HepG2 (cell line): ENCODE data around the gene SNCAIP. TPM values are rescaled to one million over a fixed set of nuclear protein-coding genes. Genes with fewer than 3 reads are reported as not detected.

Source experiments
- ATAC-seq: fragments of 200-7000 bp; cut with Tn5 transposase; 3 replicates; pipeline ENCODE4 v1.9.1; 2020; ENCODE audit warnings: mild to moderate bottlenecking, moderate library complexity
- BruUV-seq: library from RNA; stranded (reverse); fragments of 400-500 nt; replicated peaks from 2 replicates; lab custom pipeline; 2021; lab: Mats Ljungman, UMichigan
- CTCF ChIA-PET: fragments of 300-600 bp; formaldehyde crosslinking; extraction: SDS; loops from one replicate; lab custom pipeline; 2021; ENCODE audit warnings: low total read pairs, inconsistent platforms, low intra/inter-chr PET ratio; lab: Yijun Ruan, JAX
- POLR2A ChIA-PET: fragments of 350-600 bp; sonication (Branson Sonifier 250); formaldehyde crosslinking; loops from one replicate; lab custom pipeline; 2020; ENCODE audit warnings: antibody characterized with exemption, inconsistent platforms; lab: Yijun Ruan, JAX
- DNase-seq: peaks from one replicate; pipeline ENCODE4 v3.0.0-alpha.2; 2015; ENCODE audit warnings: low spot score
- FAIRE-seq: peaks from 3 replicates; lab custom pipeline; 2011; peaks lifted over from hg19 to GRCh38; lab: Jason Lieb, UNC
- H2AFZ ChIP-seq: one replicate; pipeline ENCODE4 v1.6.1; 2011; ENCODE audit warnings: low read length, inconsistent platforms
- H3K27ac ChIP-seq: fragments of 300-600 bp; 3 replicates; pipeline ENCODE4 v1.8.0; 2011; ENCODE audit warnings: mixed run types, mild to moderate bottlenecking, mixed read lengths, low read length, inconsistent platforms; ENCODE audit not compliant: insufficient read depth; ENCODE audit errors: extremely low read length
- H3K27me3 ChIP-seq, 2 experiments: fragments of 200-600 bp in 1 of 2; 2 replicates in 1 of 2; 3 replicates in 1 of 2; pipeline versions ENCODE4 v1.6.0 to v1.8.0; 2011; ENCODE audit warnings: low read length in 2 of 2, mild to moderate bottlenecking in 2 of 2, moderate library complexity in 2 of 2, inconsistent platforms in 1 of 2; ENCODE audit not compliant: insufficient read depth in 2 of 2, control insufficient read depth in 1 of 2
- H3K36me3 ChIP-seq, 2 experiments: fragments of 200-600 bp in 1 of 2; replicated peaks in 1 of 2; 2 replicates in 1 of 2; 3 replicates in 1 of 2; pipeline versions ENCODE4 v1.5.1 to v1.8.0; 2011; ENCODE audit warnings: low read length in 2 of 2, inconsistent platforms in 1 of 2; ENCODE audit not compliant: insufficient read depth in 2 of 2, control insufficient read depth in 1 of 2
- H3K4me1 ChIP-seq: 2 replicates; pipeline ENCODE4 v1.5.1; 2012; ENCODE audit warnings: low read length, inconsistent platforms; ENCODE audit not compliant: insufficient read depth
- H3K4me2 ChIP-seq: 2 replicates; pipeline ENCODE4 v1.6.0; 2011; ENCODE audit warnings: low read depth, low read length, inconsistent platforms
- H3K4me3 ChIP-seq, 3 experiments: fragments of 200-600 bp in 1 of 3; sonication (generic), shearing (Covaris generic) in 1 of 3; replicated peaks in 1 of 3; 2 replicates each; pipeline ENCODE4 v1.5.1; 2011 to 2016; ENCODE audit warnings: low read length in 3 of 3, inconsistent platforms in 2 of 3, low read depth in 2 of 3, mild to moderate bottlenecking in 2 of 3, control low read depth in 1 of 3, mixed read lengths in 1 of 3; ENCODE audit not compliant: insufficient read depth in 1 of 3
- H3K79me2 ChIP-seq: one replicate; pipeline ENCODE4 v1.6.1; 2011; ENCODE audit warnings: low read length, inconsistent platforms; ENCODE audit not compliant: insufficient read depth
- H3K9ac ChIP-seq: 2 replicates; pipeline ENCODE4 v1.6.0; 2011; ENCODE audit warnings: mild to moderate bottlenecking, low read depth, low read length, inconsistent platforms; ENCODE audit not compliant: insufficient read depth
- H3K9me3 ChIP-seq: 2 replicates; pipeline ENCODE4 v1.5.1; 2012; ENCODE audit warnings: mild to moderate bottlenecking, low read length
- H4K20me1 ChIP-seq: 2 replicates; pipeline ENCODE4 v1.6.0; 2011; ENCODE audit warnings: inconsistent platforms, mild to moderate bottlenecking, low read length, moderate library complexity; ENCODE audit not compliant: insufficient read depth
- CBX5 ChIP-seq: sonication (generic); formaldehyde crosslinking; IDR thresholded peaks from 2 replicates; pipeline ENCODE4 v1.4.0; 2020; ENCODE audit warnings: missing genetic modification reagents, borderline replicate concordance
- HDAC6 ChIP-seq: fragments of 200-600 bp; sonication (generic); IDR thresholded peaks from 2 replicates; pipeline ENCODE4 v1.7.0; 2017; ENCODE audit warnings: mild to moderate bottlenecking, antibody characterized with exemption, low read length, low read depth
- MTF2 ChIP-seq: sonication (generic); formaldehyde crosslinking; IDR thresholded peaks from 2 replicates; pipeline ENCODE4 v1.5.0; 2020; ENCODE audit warnings: missing genetic modification reagents, borderline replicate concordance
- NR3C1 ChIP-seq: sonication (generic); formaldehyde crosslinking; IDR thresholded peaks from 2 replicates; pipeline ENCODE4 v1.4.0; 2020; ENCODE audit warnings: missing genetic modification reagents
- ZC3H13 ChIP-seq: sonication (generic); formaldehyde crosslinking; IDR thresholded peaks from 2 replicates; pipeline ENCODE4 v1.8.1; 2023; ENCODE audit warnings: mild to moderate bottlenecking, missing genetic modification reagents, moderate library complexity
- ZNF674 ChIP-seq: sonication (generic); formaldehyde crosslinking; IDR thresholded peaks from 2 replicates; pipeline ENCODE4 v1.5.0; 2020; ENCODE audit warnings: low read depth, mild to moderate bottlenecking, missing genetic modification reagents
- ZNF83 ChIP-seq: sonication (generic); formaldehyde crosslinking; IDR thresholded peaks from 2 replicates; pipeline ENCODE4 v1.4.0; 2020; ENCODE audit warnings: missing genetic modification reagents, mild to moderate bottlenecking, borderline replicate concordance
- WGBS: methylation state at CpG from one replicate; pipeline ENCODE4 v1.1.6; 2017; ENCODE audit warnings: low lambda C conversion rate; 5-methylcytosine and 5-hydroxymethylcytosine counted together
- in situ Hi-C: cut with HindIII; loops from 2 replicates; pipeline ENCODE4 v1.10.0; 2017; ENCODE audit warnings: low pct_unique_long_range_greater_than_20kb; ENCODE audit not compliant: extremely low pct_ligation_motif_present
- intact Hi-C: fragments of 100-400 bp; cut with micrococcal nuclease; formaldehyde crosslinking; loops from one replicate; pipeline ENCODE4 v1.10.0; 2022; ENCODE audit not compliant: unreplicated experiment
- polyA plus RNA-seq, 8 experiments: library from polyadenylated mRNA; depleted of rRNA in 3 of 8; stranded (reverse) in 7 of 8; unstranded in 1 of 8; fragments of >200 nt; fragmentation: Illumina TruSeq in 4 of 8; extraction: Trizol in 4 of 8; gene quantifications; 2 replicates each; pipeline versions ENCODE4 v1.2.1 to v1.2.3, GENCODE V29; 2011 to 2016; ENCODE audit warnings: low read depth in 4 of 8, missing spikeins in 1 of 8, mixed read lengths in 1 of 8; ENCODE audit not compliant: insufficient read depth in 1 of 8
- total RNA-seq, 5 experiments: library from RNA; depleted of rRNA; stranded (reverse); fragments of >200 nt; fragmentation: Illumina TruSeq; extraction: Trizol; gene quantifications; 2 replicates each; pipeline ENCODE4 v1.2.3, GENCODE V29; 2016; ENCODE audit warnings: low read depth in 1 of 5
- TF ChIP-seq, protein P1 (sequence below): sonication (generic); formaldehyde crosslinking; IDR thresholded peaks from 2 replicates; pipeline ENCODE4 v1.5.1; 2020; ENCODE audit warnings: mild to moderate bottlenecking, missing genetic modification reagents, borderline replicate concordance
- TF ChIP-seq, protein P2 (sequence below): IDR thresholded peaks from 2 replicates; pipeline ENCODE4 v1.6.1; 2016; ENCODE audit warnings: low read depth, missing genetic modification reagents, missing compliant biosample characterization

SNCAIP gene
- total and polyA plus RNA-seq, 2 of the 13 experiments (the other 11 are each of a cell fraction or from before 2014, with no cell fraction given) = not detected

DNA sequence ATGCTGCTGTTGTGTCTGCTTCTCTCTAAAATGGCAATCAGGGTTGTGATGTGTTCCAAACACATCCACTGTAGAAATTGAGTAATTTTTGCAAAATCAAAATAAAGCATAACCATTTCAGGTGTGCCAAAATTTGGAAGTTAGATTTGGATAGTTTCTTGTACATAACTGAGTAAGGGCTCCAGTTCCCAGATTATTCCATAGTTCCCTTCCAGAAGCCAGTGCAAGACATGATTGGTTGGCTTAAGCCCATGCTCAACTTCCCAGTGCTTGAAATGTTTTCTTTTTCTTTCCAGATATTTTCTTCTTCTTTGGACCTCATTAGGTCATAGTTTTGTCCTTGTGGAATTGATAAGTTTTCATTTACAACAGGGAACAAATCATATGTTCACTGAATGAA lies 64.2 kb downstream of the SNCAIP start (continued):
- TF ChIP-seq, protein P1, sequence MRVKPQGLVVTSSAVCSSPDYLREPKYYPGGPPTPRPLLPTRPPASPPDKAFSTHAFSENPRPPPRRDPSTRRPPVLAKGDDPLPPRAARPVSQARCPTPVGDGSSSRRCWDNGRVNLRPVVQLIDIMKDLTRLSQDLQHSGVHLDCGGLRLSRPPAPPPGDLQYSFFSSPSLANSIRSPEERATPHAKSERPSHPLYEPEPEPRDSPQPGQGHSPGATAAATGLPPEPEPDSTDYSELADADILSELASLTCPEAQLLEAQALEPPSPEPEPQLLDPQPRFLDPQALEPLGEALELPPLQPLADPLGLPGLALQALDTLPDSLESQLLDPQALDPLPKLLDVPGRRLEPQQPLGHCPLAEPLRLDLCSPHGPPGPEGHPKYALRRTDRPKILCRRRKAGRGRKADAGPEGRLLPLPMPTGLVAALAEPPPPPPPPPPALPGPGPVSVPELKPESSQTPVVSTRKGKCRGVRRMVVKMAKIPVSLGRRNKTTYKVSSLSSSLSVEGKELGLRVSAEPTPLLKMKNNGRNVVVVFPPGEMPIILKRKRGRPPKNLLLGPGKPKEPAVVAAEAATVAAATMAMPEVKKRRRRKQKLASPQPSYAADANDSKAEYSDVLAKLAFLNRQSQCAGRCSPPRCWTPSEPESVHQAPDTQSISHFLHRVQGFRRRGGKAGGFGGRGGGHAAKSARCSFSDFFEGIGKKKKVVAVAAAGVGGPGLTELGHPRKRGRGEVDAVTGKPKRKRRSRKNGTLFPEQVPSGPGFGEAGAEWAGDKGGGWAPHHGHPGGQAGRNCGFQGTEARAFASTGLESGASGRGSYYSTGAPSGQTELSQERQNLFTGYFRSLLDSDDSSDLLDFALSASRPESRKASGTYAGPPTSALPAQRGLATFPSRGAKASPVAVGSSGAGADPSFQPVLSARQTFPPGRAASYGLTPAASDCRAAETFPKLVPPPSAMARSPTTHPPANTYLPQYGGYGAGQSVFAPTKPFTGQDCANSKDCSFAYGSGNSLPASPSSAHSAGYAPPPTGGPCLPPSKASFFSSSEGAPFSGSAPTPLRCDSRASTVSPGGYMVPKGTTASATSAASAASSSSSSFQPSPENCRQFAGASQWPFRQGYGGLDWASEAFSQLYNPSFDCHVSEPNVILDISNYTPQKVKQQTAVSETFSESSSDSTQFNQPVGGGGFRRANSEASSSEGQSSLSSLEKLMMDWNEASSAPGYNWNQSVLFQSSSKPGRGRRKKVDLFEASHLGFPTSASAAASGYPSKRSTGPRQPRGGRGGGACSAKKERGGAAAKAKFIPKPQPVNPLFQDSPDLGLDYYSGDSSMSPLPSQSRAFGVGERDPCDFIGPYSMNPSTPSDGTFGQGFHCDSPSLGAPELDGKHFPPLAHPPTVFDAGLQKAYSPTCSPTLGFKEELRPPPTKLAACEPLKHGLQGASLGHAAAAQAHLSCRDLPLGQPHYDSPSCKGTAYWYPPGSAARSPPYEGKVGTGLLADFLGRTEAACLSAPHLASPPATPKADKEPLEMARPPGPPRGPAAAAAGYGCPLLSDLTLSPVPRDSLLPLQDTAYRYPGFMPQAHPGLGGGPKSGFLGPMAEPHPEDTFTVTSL (CRISPR knock-in tag) = no peak
- TF ChIP-seq ZC3H13 (CRISPR knock-in tag) = no peak

DNA sequence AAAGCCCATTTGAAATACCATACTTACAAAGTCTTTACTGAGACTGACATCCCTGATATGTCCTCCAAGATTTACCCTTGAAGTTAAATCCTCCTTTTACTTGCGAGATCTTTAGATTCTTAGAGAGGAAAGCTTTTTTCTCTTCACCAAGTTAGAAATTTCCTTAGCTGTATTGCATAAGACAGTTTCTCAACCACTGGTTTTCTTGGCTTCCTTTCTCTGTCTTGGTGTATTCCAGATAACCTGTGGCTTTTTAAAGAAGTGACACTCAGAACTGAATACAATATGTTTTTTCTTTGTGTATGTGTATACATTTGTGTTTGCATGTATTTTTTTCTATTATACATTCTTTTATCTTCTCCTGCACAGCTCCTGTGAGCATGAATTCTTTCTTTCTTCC lies 65.0 kb downstream of the SNCAIP start:
- FAIRE-seq = no peak

More for the DNA sequence above, 65.0 kb downstream of the SNCAIP start:
- no TSS peak for BruUV-seq
- POLR2A ChIA-PET = no interaction called here
- Histone ChIP-seq H3K27ac (no peak overlapping the region), H3K4me1 (no peaks in the 10 kb centered on the region), H3K9ac (no peak overlapping the region), H3K79me2 (no peaks in the 10 kb centered on the region), H3K4me3 (no peak overlapping the region), H3K27me3 (no peaks in the 10 kb centered on the region), H2AFZ (no peak overlapping the region), H4K20me1 (no peaks in the 10 kb centered on the region), H3K9me3 (no peaks in the 10 kb centered on the region), H3K4me2 (no peak overlapping the region), H3K36me3 (no peaks in the 10 kb centered on the region)
- ATAC-seq = no peak
- intact Hi-C loops (no loop called here), in situ Hi-C loops (no loop called here)
- 3% methylated on average over 1 of the region's 1 CpG for WGBS
- no peak for DNase-seq
- TF ChIP-seq CBX5 (no peak), HDAC6 (no peak), MTF2 (no peak), ZNF83 (CRISPR knock-in tag) (no peak), ZNF674 (CRISPR knock-in tag) (no peak), NR3C1 (CRISPR knock-in tag) (no peak)
- TF ChIP-seq, protein P2, sequence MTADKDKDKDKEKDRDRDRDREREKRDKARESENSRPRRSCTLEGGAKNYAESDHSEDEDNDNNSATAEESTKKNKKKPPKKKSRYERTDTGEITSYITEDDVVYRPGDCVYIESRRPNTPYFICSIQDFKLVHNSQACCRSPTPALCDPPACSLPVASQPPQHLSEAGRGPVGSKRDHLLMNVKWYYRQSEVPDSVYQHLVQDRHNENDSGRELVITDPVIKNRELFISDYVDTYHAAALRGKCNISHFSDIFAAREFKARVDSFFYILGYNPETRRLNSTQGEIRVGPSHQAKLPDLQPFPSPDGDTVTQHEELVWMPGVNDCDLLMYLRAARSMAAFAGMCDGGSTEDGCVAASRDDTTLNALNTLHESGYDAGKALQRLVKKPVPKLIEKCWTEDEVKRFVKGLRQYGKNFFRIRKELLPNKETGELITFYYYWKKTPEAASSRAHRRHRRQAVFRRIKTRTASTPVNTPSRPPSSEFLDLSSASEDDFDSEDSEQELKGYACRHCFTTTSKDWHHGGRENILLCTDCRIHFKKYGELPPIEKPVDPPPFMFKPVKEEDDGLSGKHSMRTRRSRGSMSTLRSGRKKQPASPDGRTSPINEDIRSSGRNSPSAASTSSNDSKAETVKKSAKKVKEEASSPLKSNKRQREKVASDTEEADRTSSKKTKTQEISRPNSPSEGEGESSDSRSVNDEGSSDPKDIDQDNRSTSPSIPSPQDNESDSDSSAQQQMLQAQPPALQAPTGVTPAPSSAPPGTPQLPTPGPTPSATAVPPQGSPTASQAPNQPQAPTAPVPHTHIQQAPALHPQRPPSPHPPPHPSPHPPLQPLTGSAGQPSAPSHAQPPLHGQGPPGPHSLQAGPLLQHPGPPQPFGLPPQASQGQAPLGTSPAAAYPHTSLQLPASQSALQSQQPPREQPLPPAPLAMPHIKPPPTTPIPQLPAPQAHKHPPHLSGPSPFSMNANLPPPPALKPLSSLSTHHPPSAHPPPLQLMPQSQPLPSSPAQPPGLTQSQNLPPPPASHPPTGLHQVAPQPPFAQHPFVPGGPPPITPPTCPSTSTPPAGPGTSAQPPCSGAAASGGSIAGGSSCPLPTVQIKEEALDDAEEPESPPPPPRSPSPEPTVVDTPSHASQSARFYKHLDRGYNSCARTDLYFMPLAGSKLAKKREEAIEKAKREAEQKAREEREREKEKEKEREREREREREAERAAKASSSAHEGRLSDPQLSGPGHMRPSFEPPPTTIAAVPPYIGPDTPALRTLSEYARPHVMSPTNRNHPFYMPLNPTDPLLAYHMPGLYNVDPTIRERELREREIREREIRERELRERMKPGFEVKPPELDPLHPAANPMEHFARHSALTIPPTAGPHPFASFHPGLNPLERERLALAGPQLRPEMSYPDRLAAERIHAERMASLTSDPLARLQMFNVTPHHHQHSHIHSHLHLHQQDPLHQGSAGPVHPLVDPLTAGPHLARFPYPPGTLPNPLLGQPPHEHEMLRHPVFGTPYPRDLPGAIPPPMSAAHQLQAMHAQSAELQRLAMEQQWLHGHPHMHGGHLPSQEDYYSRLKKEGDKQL (CRISPR knock-in tag) = no peak
- CTCF ChIA-PET = no interaction called here
